Myocyte (in vitro differentiated cells): ENCODE measurements around the gene ABI3BP. TPM values are rescaled to one million over a fixed set of nuclear protein-coding genes. Genes with fewer than 3 reads are reported as not detected.

ENCODE experiments used
- DNase-seq: peaks from one replicate; pipeline ENCODE4 v3.0.0-alpha.2; 2012; ENCODE audit warnings: low read depth
- total RNA-seq: library from RNA; depleted of rRNA; stranded (reverse); fragments of >200 nt; gene quantifications from 2 replicates; pipeline ENCODE4 v1.2.3, GENCODE V29; 2014

Gene ABI3BP
- total RNA-seq, 1 donor from 2014 or later, result 97.0 TPM

- no peak for DNase-seq
Measured at GRCh38 chr3:100834332-100834731, 158.9 kb downstream of the ABI3BP start.

GRCh38 chr3:100833483-100833882 lies 159.7 kb downstream of the ABI3BP start:
- DNase-seq, result no peak

DNA sequence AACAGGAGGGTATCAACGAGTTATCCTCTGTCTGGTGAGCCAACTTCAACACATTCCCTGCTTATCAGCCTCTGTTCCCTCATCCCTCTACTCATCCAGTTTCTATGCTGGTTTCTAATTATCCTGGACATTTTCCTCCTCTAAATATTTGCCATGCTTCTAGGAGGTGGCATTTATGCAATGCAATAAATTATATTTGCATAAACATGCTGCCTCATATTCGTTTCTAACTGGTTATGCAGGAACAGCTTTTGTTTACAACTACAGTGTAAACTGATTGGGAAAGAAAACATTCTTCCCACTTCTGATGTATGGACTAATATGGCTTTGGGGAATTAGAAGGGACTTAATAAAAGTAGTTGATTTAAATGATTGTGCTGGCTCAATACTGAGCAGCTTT lies 161.6 kb downstream of the ABI3BP start:
- no peak for DNase-seq

DNA sequence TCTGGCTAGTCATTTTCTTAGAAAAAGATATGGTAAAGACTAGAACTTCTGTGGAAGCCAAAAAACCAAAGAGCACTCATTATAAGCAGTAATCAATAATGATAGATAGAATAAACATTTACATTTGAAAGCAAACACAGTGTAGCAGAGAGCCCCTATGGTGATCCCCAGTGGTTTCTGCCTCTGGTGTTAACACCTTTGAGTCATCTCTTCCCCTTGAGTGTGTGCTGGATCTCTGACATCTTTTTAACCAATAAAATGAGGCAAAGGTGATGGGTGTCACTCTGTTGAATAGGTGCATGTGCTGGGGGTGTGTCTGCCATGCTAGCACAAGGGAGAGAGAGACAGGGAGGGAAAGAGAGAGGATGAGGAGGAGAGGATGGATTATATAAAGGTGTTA lies 162.3 kb downstream of the ABI3BP start:
- DNase-seq, result no peak

DNA sequence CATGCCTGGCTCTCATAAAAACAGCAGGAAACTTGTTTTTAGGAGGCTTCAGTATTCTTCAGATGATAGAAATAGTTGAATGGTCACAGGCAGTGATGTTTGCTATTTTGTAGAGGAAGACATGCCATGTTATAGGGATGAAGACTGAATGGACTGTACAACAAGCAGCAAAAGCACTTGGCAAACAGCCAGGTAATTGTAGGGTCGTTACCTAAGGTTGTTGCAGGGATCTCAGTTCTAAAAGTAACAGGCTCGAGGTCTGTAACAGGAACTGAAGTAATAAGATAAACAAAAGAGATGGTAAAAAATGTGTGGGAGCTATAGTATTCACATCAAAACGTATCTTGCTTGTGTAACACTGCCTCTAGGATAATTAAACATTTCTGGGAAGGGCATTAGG lies 167.6 kb downstream of the ABI3BP start:
- DNase-seq, result no peak

- DNase-seq, result no peak
Measured at GRCh38 chr3:100815583-100815982, 177.6 kb downstream of the ABI3BP start.

- DNase-seq, result no peak
Measured at GRCh38 chr3:100813828-100814227, 179.4 kb downstream of the ABI3BP start.

- DNase-seq, result no peak
Measured at GRCh38 chr3:100811779-100812507, 181.3 kb downstream of the ABI3BP start.

GRCh38 chr3:100810671-100811070 lies 182.6 kb downstream of the ABI3BP start:
- peak; percentile 5 for DNase-seq

DNA sequence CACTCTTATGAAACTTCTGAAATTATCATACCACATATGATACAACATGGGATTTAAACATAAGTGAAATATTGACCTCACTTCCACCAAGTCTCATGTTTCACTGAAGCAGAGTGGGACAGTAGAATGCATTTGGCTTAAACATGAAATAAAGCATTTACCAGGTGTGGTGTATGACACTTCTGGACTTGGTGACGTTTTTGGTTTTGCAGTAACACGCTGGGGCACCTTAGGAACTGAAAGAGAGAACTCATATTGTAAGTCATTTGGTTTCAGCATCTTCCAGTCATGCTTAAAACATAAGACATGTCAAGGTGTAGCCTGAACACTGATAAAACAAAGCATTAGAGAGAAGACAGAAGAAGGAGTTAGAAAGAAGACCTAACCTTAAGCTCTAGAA lies 188.6 kb downstream of the ABI3BP start:
- DNase-seq, result no peak

- DNase-seq, result no peak
Measured at GRCh38 chr3:100803711-100804110, 189.5 kb downstream of the ABI3BP start.

- peak; percentile 41 for DNase-seq
Measured at GRCh38 chr3:100802126-100802525, 191.1 kb downstream of the ABI3BP start.

GRCh38 chr3:100798012-100798411 lies 195.2 kb downstream of the ABI3BP start:
- DNase-seq, result no peak

DNA sequence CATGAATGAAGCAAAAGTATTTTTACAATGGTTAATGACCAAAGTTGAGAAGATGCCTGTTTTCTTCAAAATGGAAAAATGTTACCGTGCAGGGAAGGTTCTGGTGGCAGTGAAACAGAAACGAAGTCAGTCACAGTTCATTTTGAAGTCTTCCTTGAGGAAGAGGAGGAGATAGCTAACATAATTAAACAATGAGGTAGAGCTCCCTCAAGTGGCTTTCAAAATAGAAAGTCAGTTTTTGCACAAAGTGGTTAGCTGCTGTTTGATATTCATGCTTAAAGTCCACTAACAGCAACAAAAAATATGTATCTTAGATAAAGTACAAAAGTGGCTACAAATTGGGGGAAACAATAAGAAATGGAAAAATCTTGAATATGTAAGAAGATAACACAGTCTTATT lies 196.7 kb downstream of the ABI3BP start:
- peak; percentile 28 for DNase-seq

DNA sequence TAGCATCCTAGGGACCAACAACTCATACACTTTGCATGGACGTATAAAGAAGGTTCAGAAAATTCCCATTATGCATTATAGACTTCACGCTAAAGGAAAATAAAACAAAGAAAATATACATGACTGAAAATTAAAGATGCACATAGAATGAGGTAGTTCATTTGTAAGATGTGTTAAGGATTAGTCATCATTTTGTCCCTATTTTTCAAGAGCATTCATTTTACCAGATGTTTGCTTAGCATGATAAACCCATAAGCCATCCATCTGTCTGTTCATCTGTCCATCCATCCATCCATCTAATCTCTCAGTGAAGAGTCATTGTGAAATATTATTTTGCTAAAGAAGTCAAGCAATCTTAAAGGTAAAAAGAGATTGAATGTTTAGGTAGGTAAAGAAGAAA lies 203.6 kb downstream of the ABI3BP start:
- DNase-seq, result no peak

GRCh38 chr3:100783619-100784018 lies 209.6 kb downstream of the ABI3BP start:
- no peak for DNase-seq

GRCh38 chr3:100782906-100783305 lies 210.3 kb downstream of the ABI3BP start:
- DNase-seq, result peak; percentile 20

DNA sequence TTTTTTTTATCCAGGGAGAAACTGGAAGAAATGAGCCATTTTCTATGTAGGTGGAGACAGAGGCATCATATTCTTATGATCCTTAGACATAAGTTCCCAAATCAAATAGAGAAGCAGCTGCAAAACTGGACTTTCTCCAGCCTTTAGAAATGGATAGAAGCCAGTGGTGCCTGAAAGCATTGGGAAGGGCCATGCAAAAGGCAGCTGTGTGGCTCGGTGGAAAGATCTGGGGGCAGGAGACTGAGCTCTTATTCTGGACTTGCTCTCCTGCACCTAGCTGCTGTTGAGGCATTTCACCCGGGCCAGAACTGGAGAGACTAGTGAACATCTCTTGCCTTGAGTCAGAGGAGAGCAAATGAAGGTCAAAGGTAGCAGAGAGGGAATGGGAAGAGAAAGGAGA lies 210.9 kb downstream of the ABI3BP start:
- DNase-seq, result peak; percentile 83

GRCh38 chr3:100781301-100781700 lies 211.9 kb downstream of the ABI3BP start:
- DNase-seq, result no peak

GRCh38 chr3:100780071-100780622 lies 213.1 kb downstream of the ABI3BP start:
- no peak for DNase-seq

GRCh38 chr3:100779480-100779879 lies 213.7 kb downstream of the ABI3BP start:
- no peak for DNase-seq

- no peak for DNase-seq
Measured at GRCh38 chr3:100777271-100777670, 215.9 kb downstream of the ABI3BP start.

GRCh38 chr3:100776746-100777145 lies 216.5 kb downstream of the ABI3BP start:
- no peak for DNase-seq
